Eye (tissue), 1 donor: Measurements from ENCODE around the gene G6PC3.

Experiments
- DNase-seq: peaks from one replicate; pipeline ENCODE4 v3.0.0-alpha.2; 2015

Gene G6PC3

GRCh38 chr17:44062871-44063270 is 7.7 kb upstream of the G6PC3 start:
- DNase-seq: no peak

GRCh38 chr17:44063704-44064639 is 6.6 kb upstream of the G6PC3 start:
- DNase-seq: no peak

- no peak for DNase-seq
Measured at GRCh38 chr17:44065668-44066203, 4.8 kb upstream of the G6PC3 start.

GRCh38 chr17:44066204-44066930 is 4.2 kb upstream of the G6PC3 start, which contains the start of gene LSM12:
LSM12 (minus strand) TSS chr17:44066671; CDS start chr17:44066587, 84 bp downstream.
- peak; percentile 96 for DNase-seq

- DNase-seq: no peak
Measured at GRCh38 chr17:44067545-44067940, 3.0 kb upstream of the G6PC3 start.

GRCh38 chr17:44069974-44070454 is 521 bp upstream of the G6PC3 start:
- DNase-seq: no peak

GRCh38 chr17:44071198-44071520 is 624 bp downstream of the G6PC3 start:
- no peak for DNase-seq

GRCh38 chr17:44071772-44072171 is 1.2 kb downstream of the G6PC3 start:
- no peak for DNase-seq

- no peak for DNase-seq
Measured at GRCh38 chr17:44074231-44074910, 3.8 kb downstream of the G6PC3 start.

GRCh38 chr17:44074911-44075285 is 4.4 kb downstream of the G6PC3 start:
- DNase-seq: no peak

- DNase-seq: no peak
Measured at GRCh38 chr17:44075598-44076293, 5.2 kb downstream of the G6PC3 start.

GRCh38 chr17:44076716-44077594 is 6.4 kb downstream of the G6PC3 start:
- no peak for DNase-seq

- DNase-seq: no peak
Measured at GRCh38 chr17:44077595-44077909, 7.0 kb downstream of the G6PC3 start.

- DNase-seq: no peak
Measured at GRCh38 chr17:44078412-44078811, 7.9 kb downstream of the G6PC3 start.

- no peak for DNase-seq
Measured at GRCh38 chr17:44079877-44080821, 9.6 kb downstream of the G6PC3 start.

GRCh38 chr17:44081681-44082080 is 11.1 kb downstream of the G6PC3 start:
- no peak for DNase-seq

- DNase-seq: no peak
Measured at GRCh38 chr17:44082256-44082927, 11.9 kb downstream of the G6PC3 start.

- no peak for DNase-seq
Measured at GRCh38 chr17:44083250-44083849, 12.8 kb downstream of the G6PC3 start.

- no peak for DNase-seq
Measured at GRCh38 chr17:44084131-44084538, 13.6 kb downstream of the G6PC3 start.
